ENCODE data around the gene RAB12. TPM values are rescaled to one million over a fixed set of nuclear protein-coding genes. Genes with fewer than 3 reads are reported as not detected.
A peak's percentile ranks its signal among the peaks of the same experiment; 100 is the strongest.
"Not testable (repeated sequence)": the region's sequence is repeated elsewhere in the genome, so short reads cannot be mapped to it uniquely, and the experiment has no call there.

Gene RAB12
- total and polyA plus RNA-seq, 2 experiments from 2014 or later: 9.8 to 83.9 TPM

GRCh38 chr18:8639762-8640161, 30.5 kb downstream of the RAB12 start:
- H3K36me3 ChIP-seq: peaks cover 32% of the 10 kb centered on the region
- H3K4me3 ChIP-seq: no peak overlapping the region
- TF ChIP-seq CTCF (IDR thresholded peaks at IDR 0.05; ENCODE audit: low read depth, low read length): no peak
- no peak overlapping the region for H3K27ac ChIP-seq
- H3K4me1 ChIP-seq (ENCODE audit: low read depth): no peaks in the 10 kb centered on the region
- DNase-seq (ENCODE audit: low read depth in 1 of 2, low spot score in 1 of 2): no peak
- H3K9me3 ChIP-seq (ENCODE audit: low read depth): no peaks in the 10 kb centered on the region
- no peaks in the 10 kb centered on the region for H3K27me3 ChIP-seq

GRCh38 chr18:8643326-8643878, 34.2 kb downstream of the RAB12 start:
- no peak for DNase-seq (ENCODE audit: low read depth in 1 of 2, low spot score in 1 of 2)
- Histone ChIP-seq H3K4me3 (no peak overlapping the region), H3K27ac (no peak overlapping the region)

GRCh38 chr18:8647359-8647758, 38.1 kb downstream of the RAB12 start:
- H3K4me1 ChIP-seq (ENCODE audit: low read depth); H3K4me3 ChIP-seq; H3K27ac ChIP-seq; H3K27me3 ChIP-seq; H3K36me3 ChIP-seq; DNase-seq (ENCODE audit: low read depth in 1 of 2, low spot score in 1 of 2); H3K9me3 ChIP-seq (ENCODE audit: low read depth): not testable (repeated sequence)

More at GRCh38 chr18:8643326-8643878, 34.2 kb downstream of the RAB12 start:
- Histone ChIP-seq H3K27me3 (no peaks in the 10 kb centered on the region), H3K36me3 (peaks cover 11% of the 10 kb centered on the region), H3K9me3 (ENCODE audit: low read depth) (no peaks in the 10 kb centered on the region), H3K4me1 (ENCODE audit: low read depth) (no peaks in the 10 kb centered on the region)
- no peak for TF ChIP-seq CTCF (IDR thresholded peaks at IDR 0.05; ENCODE audit: low read depth, low read length)

- H3K4me3 ChIP-seq; H3K4me1 ChIP-seq (ENCODE audit: low read depth); H3K27ac ChIP-seq; H3K36me3 ChIP-seq; H3K9me3 ChIP-seq (ENCODE audit: low read depth); DNase-seq (ENCODE audit: low read depth in 1 of 2, low spot score in 1 of 2): not testable (repeated sequence)
- H3K27me3 ChIP-seq: peaks cover 15% of the 10 kb centered on the region
These were observed 42.4 kb downstream of the RAB12 start for GRCh38 chr18:8651478-8652261.

- Histone ChIP-seq H3K27me3 (peaks cover 25% of the 10 kb centered on the region), H3K27ac (no peak overlapping the region), H3K4me3 (no peak overlapping the region), H3K36me3 (no peaks in the 10 kb centered on the region), H3K4me1 (ENCODE audit: low read depth) (peaks cover 5% of the 10 kb centered on the region), H3K9me3 (ENCODE audit: low read depth) (no peaks in the 10 kb centered on the region)
- peak in 1 of 2 donors; percentile 43 for DNase-seq (ENCODE audit: low read depth in 1 of 2, low spot score in 1 of 2)
- peak; percentile 66 for TF ChIP-seq CTCF (IDR thresholded peaks at IDR 0.05; ENCODE audit: low read depth, low read length)
These were observed 45.5 kb downstream of the RAB12 start for GRCh38 chr18:8654503-8655451.

- no peak for TF ChIP-seq CTCF (IDR thresholded peaks at IDR 0.05; ENCODE audit: low read depth, low read length)
- Histone ChIP-seq H3K27ac (no peak overlapping the region), H3K36me3 (no peaks in the 10 kb centered on the region), H3K9me3 (ENCODE audit: low read depth) (no peaks in the 10 kb centered on the region), H3K4me1 (ENCODE audit: low read depth) (peaks cover 5% of the 10 kb centered on the region), H3K27me3 (peaks cover 38% of the 10 kb centered on the region), H3K4me3 (no peak overlapping the region)
- DNase-seq (ENCODE audit: low read depth in 1 of 2, low spot score in 1 of 2): peak in 1 of 2 donors; percentile 18
These were observed 47.0 kb downstream of the RAB12 start for GRCh38 chr18:8656232-8656631.
